Mesendoderm (in vitro differentiated cells): ENCODE measurements around the gene CHMP2A.

Experiments used
- DNase-seq: peaks from one replicate; pipeline ENCODE4 v3.0.0; 2013
- H2AK5ac ChIP-seq: 2 replicates; pipeline ENCODE4 v1.6.1; 2013; ENCODE audit warnings: low read length, inconsistent platforms
- H2BK120ac ChIP-seq: 2 replicates; pipeline ENCODE4 v1.6.1; 2013; ENCODE audit warnings: low read depth, mild to moderate bottlenecking, low read length, moderate library complexity, mixed read lengths
- H2BK15ac ChIP-seq: replicated peaks from 2 replicates; pipeline ENCODE4 v1.6.1; 2013; ENCODE audit warnings: low read depth, mild to moderate bottlenecking, moderate library complexity
- H2BK5ac ChIP-seq: 2 replicates; pipeline ENCODE4 v1.6.1; 2013; ENCODE audit warnings: low read length, inconsistent platforms
- H3K18ac ChIP-seq: 2 replicates; pipeline ENCODE4 v1.6.1; 2013; ENCODE audit warnings: mild to moderate bottlenecking, low read length, mixed read lengths
- H3K23ac ChIP-seq: one replicate; pipeline ENCODE4 v1.6.1; 2013; ENCODE audit warnings: low read length
- H3K27ac ChIP-seq: 2 replicates; pipeline ENCODE4 v1.5.1; 2013; ENCODE audit warnings: low read depth, mild to moderate bottlenecking, inconsistent platforms, low read length, moderate library complexity
- H3K27me3 ChIP-seq: 2 replicates; pipeline ENCODE4 v1.6.1; 2013; ENCODE audit warnings: low read length, control low read depth, mild to moderate bottlenecking, inconsistent platforms; ENCODE audit not compliant: insufficient read depth, poor library complexity
- H3K36me3 ChIP-seq: 2 replicates; pipeline ENCODE4 v1.6.1; 2013; ENCODE audit warnings: low read length, inconsistent platforms; ENCODE audit not compliant: control insufficient read depth, insufficient read depth
- H3K4ac ChIP-seq: one replicate; pipeline ENCODE4 v1.6.1; 2013; ENCODE audit warnings: low read depth, mild to moderate bottlenecking, low read length, moderate library complexity
- H3K4me1 ChIP-seq: 2 replicates; pipeline ENCODE4 v1.6.1; 2013; ENCODE audit warnings: low read depth, low read length, inconsistent platforms; ENCODE audit not compliant: control insufficient read depth
- H3K4me2 ChIP-seq: 2 replicates; pipeline ENCODE4 v1.6.1; 2013; ENCODE audit warnings: low read length
- H3K4me3 ChIP-seq: 2 replicates; pipeline ENCODE4 v1.5.1; 2013; ENCODE audit warnings: mild to moderate bottlenecking, low read length
- H3K56ac ChIP-seq: one replicate; pipeline ENCODE4 v1.6.1; 2013; ENCODE audit warnings: low read length
- H3K79me1 ChIP-seq: 2 replicates; pipeline ENCODE4 v1.6.1; 2013; ENCODE audit warnings: low read length, inconsistent platforms
- H3K79me2 ChIP-seq: 2 replicates; pipeline ENCODE4 v1.6.1; 2013; ENCODE audit warnings: mild to moderate bottlenecking, low read length; ENCODE audit not compliant: control insufficient read depth, insufficient read depth
- H3K9ac ChIP-seq: 2 replicates; pipeline ENCODE4 v1.6.1; 2013; ENCODE audit warnings: low read length, inconsistent platforms
- H4K5ac ChIP-seq: one replicate; pipeline ENCODE4 v1.6.1; 2013; ENCODE audit warnings: low read length
- H4K8ac ChIP-seq: one replicate; pipeline ENCODE4 v1.6.1; 2013; ENCODE audit warnings: low read depth, mild to moderate bottlenecking, control low read depth, low read length, moderate library complexity
- WGBS: extraction: QIAGEN DNeasy Blood & Tissue Kit; methylation state at CpG from one replicate; pipeline ENCODE4 v1.1.7; 2013; ENCODE audit warnings: low lambda C conversion rate, missing lambda C conversion rate; ENCODE audit not compliant: insufficient coverage; ENCODE audit errors: extremely low coverage; 5-methylcytosine and 5-hydroxymethylcytosine counted together

Gene CHMP2A

GRCh38 chr19:58555920-58556621 lies 1.2 kb upstream of the CHMP2A start:
- no peak overlapping the region for H3K4me3 ChIP-seq
- WGBS: no CpG with 5 or more reads among the region's 16 CpGs
- H2BK15ac ChIP-seq: no peak overlapping the region

GRCh38 chr19:58555369-58555885 lies 522 bp upstream of the CHMP2A start:
- H3K27ac ChIP-seq: peak overlapping the region; percentile 84
- H3K79me1 ChIP-seq: peaks cover 10% of the 10 kb centered on the region
- no peak overlapping the region for H3K23ac ChIP-seq
- no peak overlapping the region for H3K4me3 ChIP-seq
- H4K5ac ChIP-seq: peak overlapping the region; percentile 72
- peak overlapping the region; percentile 98 for H3K56ac ChIP-seq
- peaks cover 21% of the 10 kb centered on the region for H3K79me2 ChIP-seq
- peaks cover 9% of the 10 kb centered on the region for H3K4me1 ChIP-seq
- H2BK120ac ChIP-seq: no peak overlapping the region
- no peak overlapping the region for H3K18ac ChIP-seq
- no CpG with 5 or more reads among the region's 4 CpGs for WGBS
- H2BK15ac ChIP-seq: no peak overlapping the region
- H3K9ac ChIP-seq: peak overlapping the region; percentile 86
- H2BK5ac ChIP-seq: no peak overlapping the region
- no peaks in the 10 kb centered on the region for H3K27me3 ChIP-seq
- no peak for DNase-seq
- H3K4ac ChIP-seq: no peak overlapping the region
- peak overlapping the region; percentile 47 for H3K4me2 ChIP-seq
- peak overlapping the region; percentile 70 for H4K8ac ChIP-seq
- H3K36me3 ChIP-seq: peaks cover 13% of the 10 kb centered on the region
- H2AK5ac ChIP-seq: peak overlapping the region; percentile 99

More at GRCh38 chr19:58555920-58556621, 1.2 kb upstream of the CHMP2A start:
- no peak overlapping the region for H4K5ac ChIP-seq
- H3K9ac ChIP-seq: peak overlapping the region; percentile 97
- no peak overlapping the region for H3K56ac ChIP-seq
- no peak overlapping the region for H4K8ac ChIP-seq
- no peak overlapping the region for H2BK5ac ChIP-seq
- no peak overlapping the region for H3K23ac ChIP-seq
- peaks cover 8% of the 10 kb centered on the region for H3K36me3 ChIP-seq
- H2AK5ac ChIP-seq: no peak overlapping the region
- H3K79me1 ChIP-seq: peaks cover 6% of the 10 kb centered on the region
- no peak overlapping the region for H3K4ac ChIP-seq
- no peak overlapping the region for H3K18ac ChIP-seq
- H2BK120ac ChIP-seq: no peak overlapping the region
- no peak overlapping the region for H3K4me2 ChIP-seq
- H3K27ac ChIP-seq: no peak overlapping the region
- H3K27me3 ChIP-seq: no peaks in the 10 kb centered on the region
- peaks cover 21% of the 10 kb centered on the region for H3K79me2 ChIP-seq
- H3K4me1 ChIP-seq: peaks cover 9% of the 10 kb centered on the region
- DNase-seq: no peak

- DNase-seq: no peak
- peaks cover 21% of the 10 kb centered on the region for H3K79me1 ChIP-seq
- WGBS: no CpG with 5 or more reads among the region's 18 CpGs
- H3K4ac ChIP-seq: peak overlapping the region; percentile 8
- peak overlapping the region; percentile 98 for H3K9ac ChIP-seq
- H2BK15ac ChIP-seq: no peak overlapping the region
- peak overlapping the region; percentile 99 for H3K4me2 ChIP-seq
- no peak overlapping the region for H3K23ac ChIP-seq
- H3K27ac ChIP-seq: peak overlapping the region; percentile 84
- no peak overlapping the region for H4K5ac ChIP-seq
- H2AK5ac ChIP-seq: no peak overlapping the region
- H3K4me3 ChIP-seq: peak overlapping the region; percentile 5
- H2BK120ac ChIP-seq: no peak overlapping the region
- no peak overlapping the region for H3K18ac ChIP-seq
- peaks cover 6% of the 10 kb centered on the region for H3K4me1 ChIP-seq
- no peaks in the 10 kb centered on the region for H3K27me3 ChIP-seq
- no peak overlapping the region for H2BK5ac ChIP-seq
- H3K56ac ChIP-seq: peak overlapping the region; percentile 98
- no peak overlapping the region for H4K8ac ChIP-seq
- H3K79me2 ChIP-seq: peaks cover 32% of the 10 kb centered on the region
- H3K36me3 ChIP-seq: peaks cover 24% of the 10 kb centered on the region
These were observed 959 bp downstream of the CHMP2A start for GRCh38 chr19:58553799-58554493.

GRCh38 chr19:58552655-58553054 lies 2.2 kb downstream of the CHMP2A start:
- H3K9ac ChIP-seq: no peak overlapping the region
- peaks cover 35% of the 10 kb centered on the region for H3K36me3 ChIP-seq
- H3K23ac ChIP-seq: no peak overlapping the region
- no peak overlapping the region for H2BK5ac ChIP-seq
- no peak overlapping the region for H2BK120ac ChIP-seq
- peaks cover 33% of the 10 kb centered on the region for H3K79me1 ChIP-seq
- H3K4me3 ChIP-seq: no peak overlapping the region
- no peak for DNase-seq
- no peak overlapping the region for H3K18ac ChIP-seq
- no peak overlapping the region for H3K56ac ChIP-seq
- peaks cover 39% of the 10 kb centered on the region for H3K79me2 ChIP-seq
- no CpG with 5 or more reads among the region's 2 CpGs for WGBS
- H3K4ac ChIP-seq: no peak overlapping the region
- no peak overlapping the region for H4K5ac ChIP-seq
- H3K4me2 ChIP-seq: no peak overlapping the region
- no peak overlapping the region for H2AK5ac ChIP-seq
- no peak overlapping the region for H3K27ac ChIP-seq
- no peak overlapping the region for H4K8ac ChIP-seq
- H2BK15ac ChIP-seq: no peak overlapping the region
- no peaks in the 10 kb centered on the region for H3K27me3 ChIP-seq
- H3K4me1 ChIP-seq: peaks cover 6% of the 10 kb centered on the region

GRCh38 chr19:58551577-58552471 lies 3.1 kb downstream of the CHMP2A start:
- Histone ChIP-seq H3K9ac (no peak overlapping the region), H3K79me1 (peaks cover 36% of the 10 kb centered on the region), H3K36me3 (peaks cover 41% of the 10 kb centered on the region), H3K18ac (no peak overlapping the region), H3K4me3 (no peak overlapping the region), H3K79me2 (peaks cover 39% of the 10 kb centered on the region), H3K4ac (no peak overlapping the region), H3K4me2 (no peak overlapping the region), H2BK5ac (no peak overlapping the region), H2AK5ac (no peak overlapping the region), H2BK120ac (no peak overlapping the region), H3K27ac (no peak overlapping the region), H4K5ac (no peak overlapping the region), H3K27me3 (no peaks in the 10 kb centered on the region), H3K4me1 (peaks cover 2% of the 10 kb centered on the region), H4K8ac (no peak overlapping the region), H3K23ac (no peak overlapping the region), H2BK15ac (no peak overlapping the region), H3K56ac (no peak overlapping the region)
- DNase-seq: no peak
- no CpG with 5 or more reads among the region's 18 CpGs for WGBS
